K562 (cell line): ENCODE measurements around the gene ARIH1. TPM values are rescaled to one million over a fixed set of nuclear protein-coding genes. Genes with fewer than 3 reads are reported as not detected.

Experiments
- ATAC-seq: fragments of 200-7000 bp; cut with Tn5 transposase; 3 replicates; pipeline ENCODE4 v1.9.1; 2020; ENCODE audit warnings: moderate library complexity
- BruUV-seq: library from RNA; stranded (reverse); fragments of 400-500 nt; replicated peaks from 2 replicates; lab custom pipeline; 2021; lab: Mats Ljungman, UMichigan
- CTCF ChIA-PET: fragments of 300-600 bp; formaldehyde crosslinking; extraction: SDS; loops from one replicate; lab custom pipeline; 2021; ENCODE audit warnings: low intra/inter-chr PET ratio; lab: Yijun Ruan, JAX
- POLR2A ChIA-PET: fragments of 300-600, 350-650 bp; sonication (Branson Sonifier 250); formaldehyde crosslinking; extraction: SDS; loops from one replicate; lab custom pipeline; 2021; ENCODE audit warnings: antibody characterized with exemption, inconsistent platforms; lab: Yijun Ruan, JAX
- DNase-seq, 4 experiments: peaks; one replicate each; pipeline versions ENCODE4 v3.0.0 to v3.0.0-alpha.2; 2011 to 2018; ENCODE audit warnings: low spot score in 3 of 4, mixed read lengths in 3 of 4; ENCODE audit errors: extremely low read depth in 1 of 4
- FAIRE-seq: peaks from 2 replicates; lab custom pipeline; 2011; peaks lifted over from hg19 to GRCh38; lab: Jason Lieb, UNC
- H2AFZ ChIP-seq: 2 replicates; pipeline ENCODE4 v1.6.0; 2011; ENCODE audit warnings: low read depth, low read length, control low read depth, inconsistent platforms
- H3K27ac ChIP-seq: fragments of 200-600 bp; 3 replicates; pipeline ENCODE4 v1.8.0; 2011; ENCODE audit warnings: low read depth, mild to moderate bottlenecking, control low read depth, inconsistent platforms, low read length, moderate library complexity, mixed read lengths; ENCODE audit errors: extremely low read depth
- H3K27me3 ChIP-seq, 2 experiments: fragments of 300-600 bp in 1 of 2; 2 replicates in 1 of 2; 3 replicates in 1 of 2; pipeline versions ENCODE4 v1.6.0 to v1.8.0; 2011; ENCODE audit warnings: inconsistent platforms in 2 of 2, low read length in 2 of 2, mild to moderate bottlenecking in 1 of 2, mixed read lengths in 1 of 2, moderate library complexity in 1 of 2; ENCODE audit not compliant: control insufficient read depth in 2 of 2, insufficient read depth in 2 of 2
- H3K36me3 ChIP-seq: fragments of 300-600 bp; 3 replicates; pipeline ENCODE4 v1.8.0; 2011; ENCODE audit warnings: mild to moderate bottlenecking, low read length, inconsistent platforms; ENCODE audit not compliant: control insufficient read depth, insufficient read depth
- H3K4me1 ChIP-seq, 2 experiments: fragments of 200-600 bp in 1 of 2; replicated peaks in 1 of 2; 2 replicates in 1 of 2; 3 replicates in 1 of 2; pipeline versions ENCODE4 v1.5.1 to v1.8.0; 2011; ENCODE audit warnings: inconsistent platforms in 2 of 2, low read length in 2 of 2, mild to moderate bottlenecking in 1 of 2, mixed read lengths in 1 of 2, moderate library complexity in 1 of 2; ENCODE audit not compliant: control insufficient read depth in 2 of 2, insufficient read depth in 2 of 2
- H3K4me2 ChIP-seq: 2 replicates; pipeline ENCODE4 v1.6.1; 2011; ENCODE audit warnings: low read length, control low read depth, inconsistent platforms, mixed read lengths; ENCODE audit not compliant: insufficient read depth
- H3K4me3 ChIP-seq: fragments of 200-600 bp; sonication (generic), shearing (Covaris generic); 2 replicates; pipeline ENCODE4 v1.5.1; 2016; ENCODE audit warnings: control low read depth, inconsistent platforms
- H3K79me2 ChIP-seq: fragments of 200-600 bp; 3 replicates; pipeline ENCODE4 v1.8.0; 2011; ENCODE audit warnings: low read length, inconsistent platforms; ENCODE audit not compliant: control insufficient read depth, insufficient read depth
- H3K9ac ChIP-seq, 2 experiments: 2 replicates each; pipeline versions ENCODE4 v1.6.0 to v1.6.1; 2011; ENCODE audit warnings: low read depth in 2 of 2, low read length in 2 of 2, control low read depth in 1 of 2, inconsistent platforms in 1 of 2, mild to moderate bottlenecking in 1 of 2, mixed read lengths in 1 of 2; ENCODE audit not compliant: insufficient read depth in 1 of 2
- H3K9me1 ChIP-seq: one replicate; pipeline ENCODE4 v1.6.0; 2011; ENCODE audit warnings: inconsistent platforms, mild to moderate bottlenecking, low read length, moderate library complexity; ENCODE audit not compliant: control insufficient read depth, insufficient read depth
- H3K9me3 ChIP-seq: replicated peaks from 2 replicates; pipeline ENCODE4 v1.5.1; 2011; ENCODE audit warnings: low read depth, low read length, inconsistent platforms; ENCODE audit not compliant: control insufficient read depth, insufficient read depth
- H4K20me1 ChIP-seq: replicated peaks from 2 replicates; pipeline ENCODE4 v1.6.1; 2011; ENCODE audit warnings: low read length, inconsistent platforms, mixed read lengths; ENCODE audit not compliant: control insufficient read depth, insufficient read depth
- BMI1 ChIP-seq: fragments of 150-350 bp; IDR thresholded peaks from 2 replicates; pipeline ENCODE4 v1.6.1; 2014; ENCODE audit warnings: low read length
- CHD4 ChIP-seq: fragments of 200-600 bp; sonication (generic); IDR thresholded peaks from 3 replicates; pipeline ENCODE4 v1.6.1; 2012; ENCODE audit warnings: low read depth, mild to moderate bottlenecking, mixed read lengths, low read length, inconsistent platforms; ENCODE audit not compliant: insufficient read depth, insufficient replicate concordance, poor library complexity, severe bottlenecking
- E2F3 ChIP-seq: fragments of 250-450 bp; sonication (Bioruptor Pico); IDR thresholded peaks from 2 replicates; pipeline ENCODE4 v1.4.0; 2020; ENCODE audit warnings: mild to moderate bottlenecking
- HCFC1 ChIP-seq: IDR thresholded peaks from 2 replicates; pipeline ENCODE4 v1.6.1; 2012; ENCODE audit warnings: low read depth, low read length, improper control_type of control experiment
- HDAC8 ChIP-seq: fragments of 450-650 bp; IDR thresholded peaks from 2 replicates; pipeline ENCODE4 v1.6.1; 2016; ENCODE audit warnings: mild to moderate bottlenecking, missing genetic modification characterization, moderate library complexity, missing compliant biosample characterization
- NEUROD1 ChIP-seq: fragments of 150-350 bp; IDR thresholded peaks from 2 replicates; pipeline ENCODE4 v1.6.1; 2014; ENCODE audit warnings: borderline replicate concordance, low read length, low read depth; ENCODE audit not compliant: partially characterized antibody
- PBX2 ChIP-seq, 2 experiments: IDR thresholded peaks in 1 of 2; conservative IDR thresholded peaks in 1 of 2; 2 replicates each; pipeline ENCODE4 v1.6.1; 2016; ENCODE audit warnings: low read depth in 2 of 2, mild to moderate bottlenecking in 1 of 2, missing compliant biosample characterization in 1 of 2, missing genetic modification characterization in 1 of 2, moderate library complexity in 1 of 2
- SUPT5H ChIP-seq: fragments of 450-650 bp; IDR thresholded peaks from 2 replicates; pipeline ENCODE4 v1.6.1; 2016
- TAF7 ChIP-seq: fragments of 450-650 bp; IDR thresholded peaks from 2 replicates; pipeline ENCODE4 v1.6.1; 2016; ENCODE audit warnings: missing genetic modification characterization, missing compliant biosample characterization
- ZNF121 ChIP-seq: sonication (generic); formaldehyde crosslinking; conservative IDR thresholded peaks from 2 replicates; pipeline ENCODE4 v1.8.0; 2022; ENCODE audit warnings: missing genetic modification reagents
- ZNF239 ChIP-seq: fragments of 250-450 bp; sonication (Bioruptor Pico); IDR thresholded peaks from 2 replicates; pipeline ENCODE4 v1.4.0; 2020; ENCODE audit warnings: mild to moderate bottlenecking
- ZNF395 ChIP-seq: fragments of 200-800 bp; sonication (Bioruptor generic); IDR thresholded peaks from 2 replicates; pipeline ENCODE4 v1.6.1; 2017; ENCODE audit warnings: missing genetic modification characterization, missing compliant biosample characterization
- WGBS: fragments of 100-300 bp; shearing (Covaris generic); methylation state at CpG from one replicate; pipeline ENCODE4 v1.1.6; 2016; ENCODE audit warnings: low coverage, mixed read lengths; ENCODE audit not compliant: insufficient coverage; ENCODE audit errors: missing lambda C conversion rate; 5-methylcytosine and 5-hydroxymethylcytosine counted together
- in situ Hi-C: fragments of 300-500 bp; cut with MboI; formaldehyde crosslinking; loops from 4 replicates; pipeline ENCODE4 v1.15.0; 2018; ENCODE audit warnings: inconsistent platforms, mixed read lengths
- intact Hi-C: fragments of 100-400 bp; cut with micrococcal nuclease; formaldehyde crosslinking; loops from 2 replicates; pipeline ENCODE4 v1.14.2; 2022
- polyA plus RNA-seq, 8 experiments: library from polyadenylated mRNA; depleted of rRNA in 4 of 8; stranded (reverse) in 5 of 8; unstranded in 3 of 8; fragments of >200 nt; fragmentation: Nextera tagmentation in 2 of 8; fragmentation: Illumina TruSeq in 1 of 8; extraction: Ambion mirVana in 2 of 8; extraction: Trizol in 1 of 8; gene quantifications; 2 replicates each; pipeline versions ENCODE4 v1.2.1 to v1.2.3, GENCODE V29; 2011 to 2014; ENCODE audit warnings: inconsistent platforms in 1 of 8, missing spikeins in 1 of 8
- total RNA-seq, 7 experiments: library from RNA; depleted of rRNA in 6 of 7; stranded (reverse); fragments of >200 nt in 6 of 7; fragmentation: Illumina TruSeq in 2 of 7; extraction: Trizol in 2 of 7; gene quantifications; 2 replicates each; pipeline versions ENCODE4 v1.2.1 to v1.2.3, GENCODE V29; 2011 to 2021; ENCODE audit warnings: low replicate concordance in 1 of 7

ARIH1 gene
- total and polyA plus RNA-seq, 9 of the 15 experiments (the other 6 are each of a cell fraction or from before 2014, with no cell fraction given), result 17.7 to 125 (median 31.4) TPM

GRCh38 chr15:72487070-72487797 is 13.1 kb downstream of the ARIH1 start (continued):
- no peak for TF ChIP-seq ZNF395 (CRISPR knock-in tag)

GRCh38 chr15:72488558-72488957 is 14.4 kb downstream of the ARIH1 start:
- ATAC-seq (no peak), DNase-seq (no peak), FAIRE-seq (no peak)
- peaks cover 23% of the 10 kb centered on the region; the same call in 2 of the 3 replicates for H3K36me3 ChIP-seq
- no TSS peak for BruUV-seq
- H3K9me1 ChIP-seq, result no peaks in the 10 kb centered on the region
- H4K20me1 ChIP-seq, result no peaks in the 10 kb centered on the region; the same call in 1 of the 2 replicates
- no peak overlapping the region for H3K4me2 ChIP-seq
- H2AFZ ChIP-seq, result no peak overlapping the region
- WGBS, result 94% methylated on average over 2 of the region's 2 CpGs
- in situ Hi-C loops (no loop called here), intact Hi-C loops (no loop called here)
- H3K9me3 ChIP-seq, result no peaks in the 10 kb centered on the region
- peaks cover 94% of the 10 kb centered on the region for H3K79me2 ChIP-seq
- H3K27me3 ChIP-seq, result no peaks in the 10 kb centered on the region
- no peak overlapping the region for H3K4me3 ChIP-seq
- ChIA-PET CTCF (no interaction called here), POLR2A (interaction anchor here (1.0 to 1.8 kb wide), 2 partner anchors 10 to 14 kb away, joined by 3 to 7 read pairs; no protein-coding TSS in a partner anchor)
- no peak overlapping the region for H3K9ac ChIP-seq
- H3K4me1 ChIP-seq, result no peaks in the 10 kb centered on the region; a peak in 1 of 5 replicates
- H3K27ac ChIP-seq, result no peak overlapping the region
- TF ChIP-seq SUPT5H (no peak), HDAC8 (tag) (no peak), PBX2 (CRISPR knock-in tag; IDR thresholded peaks at IDR 0.05; ENCODE audit: low read depth) (no peak), PBX2 (tag; conservative IDR thresholded peaks at IDR 0.05; ENCODE audit: low read depth) (no peak), TAF7 (tag) (no peak), ZNF395 (CRISPR knock-in tag) (no peak), ZNF239 (CRISPR knock-in tag) (no peak), HCFC1 (no peak), E2F3 (no peak), BMI1 (no peak), NEUROD1 (no peak), CHD4 (no peak), ZNF121 (CRISPR knock-in tag) (no peak)
